Loucy (cell line): ENCODE data around the gene ORAI1.

ENCODE experiments used
- EZH2phosphoT487 ChIP-seq: fragments of 200-600 bp; IDR thresholded peaks from 2 replicates; pipeline ENCODE4 v1.6.1; 2018; ENCODE audit warnings: antibody characterized with exemption, mild to moderate bottlenecking, moderate library complexity, borderline replicate concordance
- TF ChIP-seq, protein P1 (sequence below): fragments of 200-600 bp; sonication (generic); conservative IDR thresholded peaks from 2 replicates; pipeline ENCODE4 v1.5.1; 2014; ENCODE audit warnings: mild to moderate bottlenecking, antibody characterized with exemption, low read length

DNA sequence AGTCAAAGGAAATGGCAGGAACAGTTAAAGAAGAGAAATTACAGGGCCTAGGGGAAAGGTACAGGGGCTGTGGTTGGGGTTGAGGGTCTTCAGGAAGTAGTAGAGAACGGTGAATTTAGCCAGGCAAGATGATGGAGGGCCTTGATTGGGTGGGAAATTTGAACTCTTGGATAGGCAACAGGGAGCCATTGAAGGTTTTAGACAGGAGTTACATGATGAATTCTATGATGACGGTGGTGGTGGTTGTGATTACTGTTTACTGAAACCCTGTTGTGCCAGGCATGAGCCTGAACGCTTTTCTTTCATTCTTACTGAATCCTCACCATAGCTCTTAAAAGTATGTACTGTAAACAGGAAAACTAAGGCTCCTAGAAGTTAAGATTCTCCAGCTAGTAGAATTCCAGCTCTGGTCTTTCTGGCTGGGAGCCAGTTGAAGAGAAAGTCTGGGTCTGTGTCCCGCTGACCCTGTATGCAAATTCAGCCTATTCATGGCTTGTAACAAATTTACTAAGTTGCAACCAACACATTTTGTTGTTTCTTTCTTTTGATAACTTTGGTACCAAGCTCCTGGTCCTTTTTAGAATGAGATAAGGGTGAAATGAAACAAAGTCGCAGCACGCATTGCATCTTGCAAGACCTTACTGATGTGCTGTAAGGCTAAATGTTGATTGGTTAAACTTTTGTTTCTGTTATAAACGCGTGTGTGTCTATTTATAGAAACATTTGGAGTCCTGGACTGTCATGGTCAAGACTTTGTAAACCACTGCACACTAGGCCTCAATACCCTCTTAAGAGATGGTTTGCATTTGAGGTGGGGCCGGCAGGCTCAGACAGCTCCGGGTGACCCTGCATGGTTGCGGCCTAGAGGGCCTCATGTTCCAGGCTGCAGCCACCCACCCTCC, 6.0 kb downstream of the ORAI1 start:
- TF ChIP-seq, protein P1, sequence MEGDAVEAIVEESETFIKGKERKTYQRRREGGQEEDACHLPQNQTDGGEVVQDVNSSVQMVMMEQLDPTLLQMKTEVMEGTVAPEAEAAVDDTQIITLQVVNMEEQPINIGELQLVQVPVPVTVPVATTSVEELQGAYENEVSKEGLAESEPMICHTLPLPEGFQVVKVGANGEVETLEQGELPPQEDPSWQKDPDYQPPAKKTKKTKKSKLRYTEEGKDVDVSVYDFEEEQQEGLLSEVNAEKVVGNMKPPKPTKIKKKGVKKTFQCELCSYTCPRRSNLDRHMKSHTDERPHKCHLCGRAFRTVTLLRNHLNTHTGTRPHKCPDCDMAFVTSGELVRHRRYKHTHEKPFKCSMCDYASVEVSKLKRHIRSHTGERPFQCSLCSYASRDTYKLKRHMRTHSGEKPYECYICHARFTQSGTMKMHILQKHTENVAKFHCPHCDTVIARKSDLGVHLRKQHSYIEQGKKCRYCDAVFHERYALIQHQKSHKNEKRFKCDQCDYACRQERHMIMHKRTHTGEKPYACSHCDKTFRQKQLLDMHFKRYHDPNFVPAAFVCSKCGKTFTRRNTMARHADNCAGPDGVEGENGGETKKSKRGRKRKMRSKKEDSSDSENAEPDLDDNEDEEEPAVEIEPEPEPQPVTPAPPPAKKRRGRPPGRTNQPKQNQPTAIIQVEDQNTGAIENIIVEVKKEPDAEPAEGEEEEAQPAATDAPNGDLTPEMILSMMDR, result no peak
- TF ChIP-seq EZH2phosphoT487, result no peak
